CD14-positive monocyte (primary cell): ENCODE data around the gene EEF2KMT. TPM values are rescaled to one million over a fixed set of nuclear protein-coding genes. Genes with fewer than 3 reads are reported as not detected.
A peak's percentile ranks its signal among the peaks of the same experiment; 100 is the strongest.

Experiments
- DNase-seq, 3 donors: peaks; one replicate each; pipeline ENCODE4 v3.0.0-alpha.2; 2011 to 2022
- H2AFZ ChIP-seq: 2 replicates; pipeline ENCODE4 v1.6.0; 2012; ENCODE audit warnings: mild to moderate bottlenecking, low read depth, low read length, inconsistent platforms; ENCODE audit not compliant: insufficient read depth, poor library complexity, severe bottlenecking
- H3K27ac ChIP-seq, 2 donors: 1 replicate in 1 of 2; 2 replicates in 1 of 2; pipeline ENCODE4 v1.5.1; 2012 to 2013; ENCODE audit warnings: low read length in 2 of 2, control low read depth in 1 of 2, inconsistent platforms in 1 of 2, low read depth in 1 of 2, mild to moderate bottlenecking in 1 of 2
- H3K27me3 ChIP-seq, 2 donors: one replicate each; pipeline versions ENCODE4 v1.6.0 to v1.6.1; 2011 to 2013; ENCODE audit warnings: low read length in 2 of 2; ENCODE audit not compliant: control insufficient read depth in 2 of 2, insufficient read depth in 2 of 2
- H3K36me3 ChIP-seq, 2 donors: replicated peaks in 1 of 2; 1 replicate in 1 of 2; 2 replicates in 1 of 2; pipeline versions ENCODE4 v1.5.1 to v1.6.1; 2012 to 2013; ENCODE audit warnings: low read length in 2 of 2, control low read depth in 1 of 2, inconsistent platforms in 1 of 2, mild to moderate bottlenecking in 1 of 2; ENCODE audit not compliant: insufficient read depth in 2 of 2, control insufficient read depth in 1 of 2
- H3K4me1 ChIP-seq, 2 donors: 1 replicate in 1 of 2; 2 replicates in 1 of 2; pipeline versions ENCODE4 v1.5.1 to v1.6.1; 2012 to 2013; ENCODE audit warnings: low read length in 2 of 2, control low read depth in 1 of 2, inconsistent platforms in 1 of 2, mild to moderate bottlenecking in 1 of 2, moderate library complexity in 1 of 2; ENCODE audit not compliant: insufficient read depth in 2 of 2, control insufficient read depth in 1 of 2
- H3K4me2 ChIP-seq: replicated peaks from 2 replicates; pipeline ENCODE3; 2012; ENCODE audit warnings: low read length, moderate library complexity, mild to moderate bottlenecking; ENCODE audit not compliant: poor library complexity, severe bottlenecking; ENCODE audit errors: extremely low read depth
- H3K4me3 ChIP-seq, 3 experiments: fragments of 200-600 bp in 1 of 3; sonication (generic) in 1 of 3; replicated peaks in 1 of 3; 1 replicate in 2 of 3; 2 replicates in 1 of 3; pipeline ENCODE4 v1.5.1; 2011 to 2013; ENCODE audit warnings: low read length in 3 of 3, mild to moderate bottlenecking in 3 of 3, control low read depth in 2 of 3, low read depth in 2 of 3, inconsistent platforms in 1 of 3, moderate library complexity in 1 of 3
- H3K79me2 ChIP-seq: 2 replicates; pipeline ENCODE4 v1.6.0; 2012; ENCODE audit warnings: mild to moderate bottlenecking, control low read depth, inconsistent platforms, low read length, moderate library complexity; ENCODE audit not compliant: insufficient read depth
- H3K9ac ChIP-seq: 2 replicates; pipeline ENCODE4 v1.6.0; 2017; ENCODE audit warnings: low read length, mild to moderate bottlenecking; ENCODE audit not compliant: insufficient read depth, poor library complexity, severe bottlenecking
- H3K9me3 ChIP-seq, 2 donors: replicated peaks in 1 of 2; 1 replicate in 1 of 2; 2 replicates in 1 of 2; pipeline versions ENCODE4 v1.5.1 to v1.6.1; 2012 to 2013; ENCODE audit warnings: low read length in 2 of 2, control low read depth in 1 of 2; ENCODE audit not compliant: control insufficient read depth in 1 of 2, insufficient read depth in 1 of 2
- H4K20me1 ChIP-seq: 2 replicates; pipeline ENCODE4 v1.6.0; 2012; ENCODE audit warnings: mild to moderate bottlenecking, low read length, control low read depth, moderate library complexity; ENCODE audit not compliant: insufficient read depth
- H3K27ac Mint-ChIP-seq, 7 donors: one replicate each; pipeline ENCODE4 v1.8.0; 2020; ENCODE audit warnings: mild to moderate bottlenecking in 7 of 7, mixed read lengths in 7 of 7, moderate library complexity in 6 of 7, inconsistent platforms in 2 of 7
- H3K27me3 Mint-ChIP-seq, 3 donors: one replicate each; pipeline ENCODE4 v1.8.0; 2021 to 2022; ENCODE audit warnings: low read depth in 3 of 3, mild to moderate bottlenecking in 3 of 3, mixed read lengths in 3 of 3, moderate library complexity in 3 of 3, inconsistent platforms in 1 of 3
- H3K36me3 Mint-ChIP-seq, 2 donors: one replicate each; pipeline ENCODE4 v1.8.0; 2020; ENCODE audit warnings: mixed read lengths in 2 of 2, inconsistent platforms in 1 of 2, mild to moderate bottlenecking in 1 of 2
- H3K4me1 Mint-ChIP-seq: one replicate; pipeline ENCODE4 v1.8.0; 2020; ENCODE audit warnings: mild to moderate bottlenecking, mixed read lengths
- H3K4me3 Mint-ChIP-seq, 2 donors: one replicate each; pipeline ENCODE4 v1.8.0; 2020; ENCODE audit warnings: mild to moderate bottlenecking in 2 of 2, mixed read lengths in 2 of 2, moderate library complexity in 1 of 2
- H3K9me3 Mint-ChIP-seq, 7 donors: one replicate each; pipeline ENCODE4 v1.8.0; 2020 to 2022; ENCODE audit warnings: mixed read lengths in 7 of 7, mild to moderate bottlenecking in 6 of 7, moderate library complexity in 6 of 7, inconsistent platforms in 2 of 7
- CTCF ChIP-seq: fragments of 200-600 bp; IDR thresholded peaks from one replicate; pipeline ENCODE4 v1.8.0; 2022; ENCODE audit warnings: antibody characterized with exemption, mild to moderate bottlenecking
- WGBS: methylation state at CpG from one replicate; pipeline ENCODE4 v1.1.5; 2013; ENCODE audit warnings: missing lambda C conversion rate; ENCODE audit not compliant: insufficient coverage; 5-methylcytosine and 5-hydroxymethylcytosine counted together
- intact Hi-C, 2 donors: fragments of 100-400 bp; cut with micrococcal nuclease; formaldehyde crosslinking; loops; one replicate each; pipeline versions ENCODE4 v1.15.0 to v1.15.1; 2023
- polyA plus RNA-seq, 3 donors: library from polyadenylated mRNA; depleted of rRNA in 1 of 3; unstranded in 2 of 3; stranded (reverse) in 1 of 3; fragments of 300-500 nt in 2 of 3; fragments of >200 nt in 1 of 3; fragmentation: Illumina TruSeq in 2 of 3; gene quantifications; 1 replicate in 2 of 3; 2 replicates in 1 of 3; pipeline ENCODE4 v1.2.3, GENCODE V29; 2012 to 2021

EEF2KMT gene
- polyA plus RNA-seq, 3 donors: 4.6 to 6.8 (median 5.5) TPM

- H3K4me2 ChIP-seq: no peak within 1 kb of the TSS
- no peak within 1 kb of the TSS for H3K9ac ChIP-seq
- H3K4me3 Mint-ChIP-seq: no peak within 1 kb of the TSS
- TF ChIP-seq CTCF: no peak
- H3K27ac ChIP-seq: no peak within 1 kb of the TSS
- intact Hi-C loops: no loop called here
- H3K27me3 Mint-ChIP-seq: peaks cover 2 to 12% (median 8%) of the 10 kb centered on the region in 3 donors
- no peaks in the 10 kb centered on the region for H3K79me2 ChIP-seq
- H3K27ac Mint-ChIP-seq: peak within 1 kb of the TSS in 1 of 7 donors; percentile 18
- peaks cover 3% of the 10 kb centered on the region for H3K4me1 Mint-ChIP-seq
- H3K9me3 ChIP-seq: no peaks in the 10 kb centered on the region
- H4K20me1 ChIP-seq: no peaks in the 10 kb centered on the region
- 95% methylated on average over 5 of the region's 10 CpGs for WGBS
- no peaks in the 10 kb centered on the region for H3K36me3 Mint-ChIP-seq
- DNase-seq: no peak
- H3K9me3 Mint-ChIP-seq: peaks cover 0 to 3% (median 0%) of the 10 kb centered on the region in 7 donors
- no peak within 1 kb of the TSS for H3K4me3 ChIP-seq
- H2AFZ ChIP-seq: peak within 1 kb of the TSS; percentile 29
- H3K36me3 ChIP-seq: no peaks in the 10 kb centered on the region
- H3K27me3 ChIP-seq: no peaks in the 10 kb centered on the region
- no peaks in the 10 kb centered on the region for H3K4me1 ChIP-seq
Measured at GRCh38 chr16:5065813-5066212, 31.8 kb downstream of the EEF2KMT start, which contains the start of gene C16orf89. Gene C16orf89 (minus strand): TSS chr16:5065956. CDS start chr16:5065908, 48 bp downstream.

GRCh38 chr16:5065326-5065725, 32.3 kb downstream of the EEF2KMT start:
- no peaks in the 10 kb centered on the region for H3K4me1 ChIP-seq

More at GRCh38 chr16:5065326-5065725, 32.3 kb downstream of the EEF2KMT start:
- Histone ChIP-seq H3K4me2 (no peak overlapping the region), H3K79me2 (no peaks in the 10 kb centered on the region), H4K20me1 (no peaks in the 10 kb centered on the region), H3K9me3 (no peaks in the 10 kb centered on the region), H2AFZ (no peak overlapping the region), H3K27ac (no peak overlapping the region), H3K4me3 (no peak overlapping the region), H3K36me3 (no peaks in the 10 kb centered on the region), H3K9ac (no peak overlapping the region), H3K27me3 (no peaks in the 10 kb centered on the region)
- Mint-ChIP-seq H3K27ac (no peak overlapping the region), H3K9me3 (no peaks in the 10 kb centered on the region), H3K4me1 (peaks cover 3% of the 10 kb centered on the region), H3K36me3 (no peaks in the 10 kb centered on the region), H3K4me3 (no peak overlapping the region), H3K27me3 (peaks cover 2 to 12% (median 8%) of the 10 kb centered on the region in 3 donors)
- WGBS: 76% methylated on average over 5 of the region's 8 CpGs
- DNase-seq: no peak
- intact Hi-C loops: no loop called here
- no peak for TF ChIP-seq CTCF
